ENCODE results near the gene SF1.

The SF1 gene

DNA sequence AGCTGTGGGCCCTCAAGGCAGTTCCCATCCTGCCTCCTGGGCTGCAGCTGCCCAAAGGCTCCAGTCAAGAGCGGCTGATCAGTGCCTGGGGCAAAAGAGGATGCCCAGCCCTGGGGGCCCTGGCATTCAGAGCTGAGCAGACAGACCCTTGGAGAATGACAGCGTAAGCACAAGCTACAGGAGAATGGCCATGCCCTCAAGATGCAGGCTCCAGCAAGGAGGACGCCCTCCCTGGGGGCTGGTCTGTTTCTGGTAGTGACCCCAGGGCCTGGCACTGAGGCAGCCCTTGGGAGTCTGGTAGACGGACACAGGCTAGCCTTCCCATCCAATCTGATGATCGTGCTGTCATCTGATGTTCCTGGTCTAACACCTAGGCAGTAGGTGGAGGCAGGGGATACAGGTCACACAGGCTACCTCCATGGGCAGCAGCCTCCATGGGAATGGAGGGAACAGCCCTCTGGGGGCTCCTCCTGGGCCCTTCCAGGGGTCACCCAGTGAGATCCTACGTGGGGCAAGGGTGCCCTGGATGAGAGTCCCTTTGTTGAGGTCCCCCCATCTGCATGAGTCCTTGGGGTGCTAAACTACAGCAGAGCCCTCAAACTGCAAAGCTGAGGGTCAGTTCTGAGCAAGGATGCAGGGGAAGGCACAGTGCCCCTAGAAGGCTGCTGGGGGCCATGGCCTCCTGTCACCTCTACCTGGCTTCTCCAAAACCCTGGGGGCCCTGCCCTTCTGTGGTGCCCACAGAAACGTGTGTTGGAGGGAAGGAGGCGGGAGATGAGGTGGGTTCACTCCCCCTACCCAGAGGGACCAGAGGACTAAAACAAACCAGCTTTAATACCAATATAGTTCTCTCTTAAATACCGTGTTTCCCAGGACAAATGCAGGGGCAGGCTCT lies 10.2 kb upstream of the SF1 start:
- no peak overlapping the region for H3K4me3 ChIP-seq (ENCODE audit: low read length)
- no peak for DNase-seq (ENCODE audit: low read depth)
- no peak for TF ChIP-seq CTCF (conservative IDR thresholded peaks at IDR 0.05; ENCODE audit: low read depth, low read length)

GRCh38 chr11:64787526-64788320 lies 9.4 kb upstream of the SF1 start:
- DNase-seq (ENCODE audit: low read depth): no peak
- no peak overlapping the region for H3K4me3 ChIP-seq (ENCODE audit: low read length)
- TF ChIP-seq CTCF (conservative IDR thresholded peaks at IDR 0.05; ENCODE audit: low read depth, low read length): peak; percentile 91

- no peak overlapping the region for H3K4me3 ChIP-seq (ENCODE audit: low read length)
- TF ChIP-seq CTCF (conservative IDR thresholded peaks at IDR 0.05; ENCODE audit: low read depth, low read length): no peak
- no peak for DNase-seq (ENCODE audit: low read depth)
Measured at GRCh38 chr11:64786308-64786707, 8.0 kb upstream of the SF1 start.

DNA sequence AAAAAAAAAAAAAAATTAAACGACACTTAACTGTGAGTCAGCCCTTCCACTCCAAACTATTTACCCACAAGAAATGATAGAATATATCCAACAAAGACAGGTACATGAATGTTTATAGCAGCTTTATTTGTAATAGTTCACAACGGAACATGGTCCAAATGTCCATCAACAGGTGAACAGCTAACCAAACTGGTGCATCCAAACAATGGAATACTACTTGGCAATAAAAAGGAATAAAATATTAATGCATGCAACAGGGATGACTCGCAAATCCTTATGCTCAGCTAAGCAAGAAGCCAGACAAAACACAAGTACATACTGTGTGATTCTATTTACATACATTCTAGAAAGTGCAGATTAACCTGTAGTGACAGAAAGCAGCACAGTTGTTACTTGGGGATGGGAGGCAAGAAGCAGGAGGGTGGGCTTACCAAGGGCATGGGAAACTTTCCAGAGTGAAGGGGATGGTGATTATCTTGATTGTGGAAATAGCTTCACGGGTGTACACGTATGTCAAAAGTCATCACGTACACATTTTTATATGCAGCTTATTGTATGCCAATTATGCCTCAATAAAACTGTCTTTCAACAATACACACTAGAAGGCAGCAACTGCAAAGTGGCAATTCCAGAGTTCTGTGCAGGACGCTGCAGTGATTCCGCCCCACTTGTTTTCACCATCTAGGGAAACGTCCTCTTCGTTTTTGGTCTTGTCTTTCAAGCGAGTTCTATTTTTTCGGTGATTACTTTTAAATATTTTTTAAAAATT lies 6.7 kb upstream of the SF1 start:
- DNase-seq (ENCODE audit: low read depth): no peak
- no peak for TF ChIP-seq CTCF (conservative IDR thresholded peaks at IDR 0.05; ENCODE audit: low read depth, low read length)
- H3K4me3 ChIP-seq (ENCODE audit: low read length): no peak overlapping the region

GRCh38 chr11:64778223-64778472 lies 194 bp downstream of the SF1 start:
- peak overlapping the region; percentile 67 for H3K4me3 ChIP-seq (ENCODE audit: low read length)
- no peak for TF ChIP-seq CTCF (conservative IDR thresholded peaks at IDR 0.05; ENCODE audit: low read depth, low read length)
- no peak for DNase-seq (ENCODE audit: low read depth)

GRCh38 chr11:64777449-64778222 lies 706 bp downstream of the SF1 start:
- H3K4me3 ChIP-seq (ENCODE audit: low read length): peak overlapping the region; percentile 77
- DNase-seq (ENCODE audit: low read depth): no peak

More at GRCh38 chr11:64777449-64778222, 706 bp downstream of the SF1 start:
- TF ChIP-seq CTCF (conservative IDR thresholded peaks at IDR 0.05; ENCODE audit: low read depth, low read length): no peak
